Measurements from ENCODE around the gene TCHP.

Gene TCHP

GRCh38 chr12:109902891-109903418 is 2.9 kb downstream of the TCHP start:
- no peaks in the 10 kb centered on the region for H3K9me3 ChIP-seq (ENCODE audit: control insufficient read depth in 5 of 5, low read length in 5 of 5)
- H3K4me3 ChIP-seq (ENCODE audit: low read depth in 1 of 5, low read length in 5 of 5) = no peak overlapping the region
- peaks cover 4 to 52% (median 50%) of the 10 kb centered on the region in 5 donors for H3K36me3 ChIP-seq (ENCODE audit: control insufficient read depth in 5 of 5, insufficient read depth in 5 of 5, low read length in 5 of 5)
- no peak overlapping the region for H3K9ac ChIP-seq (ENCODE audit: low read length in 5 of 5)
- no peak overlapping the region for H3K27ac ChIP-seq (ENCODE audit: low read depth, low read length)
- H3K27me3 ChIP-seq (ENCODE audit: control insufficient read depth in 5 of 5, insufficient read depth in 4 of 5, low read length in 5 of 5) = no peaks in the 10 kb centered on the region
- H3K4me1 ChIP-seq (ENCODE audit: control insufficient read depth in 5 of 5, insufficient read depth in 5 of 5, low read length in 5 of 5) = peaks cover 4 to 27% (median 20%) of the 10 kb centered on the region in 5 donors

- Histone ChIP-seq H3K36me3 (ENCODE audit: control insufficient read depth in 5 of 5, insufficient read depth in 5 of 5, low read length in 5 of 5) (peaks cover 8 to 74% (median 65%) of the 10 kb centered on the region in 5 donors), H3K27ac (ENCODE audit: low read depth, low read length) (no peak overlapping the region), H3K27me3 (ENCODE audit: control insufficient read depth in 5 of 5, insufficient read depth in 4 of 5, low read length in 5 of 5) (no peaks in the 10 kb centered on the region), H3K4me1 (ENCODE audit: control insufficient read depth in 5 of 5, insufficient read depth in 5 of 5, low read length in 5 of 5) (peaks cover 4 to 18% (median 14%) of the 10 kb centered on the region in 5 donors), H3K9me3 (ENCODE audit: control insufficient read depth in 5 of 5, low read length in 5 of 5) (no peaks in the 10 kb centered on the region), H3K4me3 (ENCODE audit: low read depth in 1 of 5, low read length in 5 of 5) (no peak overlapping the region), H3K9ac (ENCODE audit: low read length in 5 of 5) (no peak overlapping the region)
These were observed 5.2 kb downstream of the TCHP start for GRCh38 chr12:109905301-109905700.

- H3K27ac ChIP-seq (ENCODE audit: low read depth, low read length) = no peak overlapping the region
- H3K9ac ChIP-seq (ENCODE audit: low read length in 5 of 5) = no peak overlapping the region
- H3K9me3 ChIP-seq (ENCODE audit: control insufficient read depth in 5 of 5, low read length in 5 of 5) = no peaks in the 10 kb centered on the region
- no peaks in the 10 kb centered on the region for H3K27me3 ChIP-seq (ENCODE audit: control insufficient read depth in 5 of 5, insufficient read depth in 4 of 5, low read length in 5 of 5)
- H3K4me3 ChIP-seq (ENCODE audit: low read depth in 1 of 5, low read length in 5 of 5) = no peak overlapping the region
- no peaks in the 10 kb centered on the region for H3K4me1 ChIP-seq (ENCODE audit: control insufficient read depth in 5 of 5, insufficient read depth in 5 of 5, low read length in 5 of 5)
- peaks cover 4 to 93% (median 87%) of the 10 kb centered on the region in 5 donors for H3K36me3 ChIP-seq (ENCODE audit: control insufficient read depth in 5 of 5, insufficient read depth in 5 of 5, low read length in 5 of 5)
These were observed 10.3 kb downstream of the TCHP start for GRCh38 chr12:109910254-109910968.

- Histone ChIP-seq H3K4me3 (ENCODE audit: low read depth in 1 of 5, low read length in 5 of 5) (no peak overlapping the region), H3K9me3 (ENCODE audit: control insufficient read depth in 5 of 5, low read length in 5 of 5) (no peaks in the 10 kb centered on the region), H3K4me1 (ENCODE audit: control insufficient read depth in 5 of 5, insufficient read depth in 5 of 5, low read length in 5 of 5) (no peaks in the 10 kb centered on the region), H3K27me3 (ENCODE audit: control insufficient read depth in 5 of 5, insufficient read depth in 4 of 5, low read length in 5 of 5) (no peaks in the 10 kb centered on the region), H3K9ac (ENCODE audit: low read length in 5 of 5) (no peak overlapping the region), H3K36me3 (ENCODE audit: control insufficient read depth in 5 of 5, insufficient read depth in 5 of 5, low read length in 5 of 5) (peaks cover 4 to 93% (median 87%) of the 10 kb centered on the region in 5 donors), H3K27ac (ENCODE audit: low read depth, low read length) (no peak overlapping the region)
These were observed 10.9 kb downstream of the TCHP start for GRCh38 chr12:109910969-109911348.

- no peak overlapping the region for H3K27ac ChIP-seq (ENCODE audit: low read depth, low read length)
- H3K9ac ChIP-seq (ENCODE audit: low read length in 5 of 5) = no peak overlapping the region
- H3K36me3 ChIP-seq (ENCODE audit: control insufficient read depth in 5 of 5, insufficient read depth in 5 of 5, low read length in 5 of 5) = peaks cover 15 to 93% (median 86%) of the 10 kb centered on the region in 5 donors
These were observed 12.8 kb downstream of the TCHP start for GRCh38 chr12:109912855-109913321.

GRCh38 chr12:109914461-109914860 is 14.4 kb downstream of the TCHP start:
- no peak overlapping the region for H3K4me3 ChIP-seq (ENCODE audit: low read depth in 1 of 5, low read length in 5 of 5)

More at GRCh38 chr12:109912855-109913321, 12.8 kb downstream of the TCHP start:
- no peaks in the 10 kb centered on the region for H3K4me1 ChIP-seq (ENCODE audit: control insufficient read depth in 5 of 5, insufficient read depth in 5 of 5, low read length in 5 of 5)
- no peaks in the 10 kb centered on the region for H3K9me3 ChIP-seq (ENCODE audit: control insufficient read depth in 5 of 5, low read length in 5 of 5)
- no peaks in the 10 kb centered on the region for H3K27me3 ChIP-seq (ENCODE audit: control insufficient read depth in 5 of 5, insufficient read depth in 4 of 5, low read length in 5 of 5)
- H3K4me3 ChIP-seq (ENCODE audit: low read depth in 1 of 5, low read length in 5 of 5) = no peak overlapping the region

GRCh38 chr12:109915171-109916040 is 15.3 kb downstream of the TCHP start:
- Histone ChIP-seq H3K27ac (ENCODE audit: low read depth, low read length) (no peak overlapping the region), H3K27me3 (ENCODE audit: control insufficient read depth in 5 of 5, insufficient read depth in 4 of 5, low read length in 5 of 5) (no peaks in the 10 kb centered on the region), H3K9me3 (ENCODE audit: control insufficient read depth in 5 of 5, low read length in 5 of 5) (no peaks in the 10 kb centered on the region), H3K9ac (ENCODE audit: low read length in 5 of 5) (no peak overlapping the region), H3K36me3 (ENCODE audit: control insufficient read depth in 5 of 5, insufficient read depth in 5 of 5, low read length in 5 of 5) (peaks cover 12 to 86% (median 80%) of the 10 kb centered on the region in 5 donors), H3K4me1 (ENCODE audit: control insufficient read depth in 5 of 5, insufficient read depth in 5 of 5, low read length in 5 of 5) (no peaks in the 10 kb centered on the region), H3K4me3 (ENCODE audit: low read depth in 1 of 5, low read length in 5 of 5) (no peak overlapping the region)

More at GRCh38 chr12:109914461-109914860, 14.4 kb downstream of the TCHP start:
- peaks cover 12 to 86% (median 79%) of the 10 kb centered on the region in 5 donors for H3K36me3 ChIP-seq (ENCODE audit: control insufficient read depth in 5 of 5, insufficient read depth in 5 of 5, low read length in 5 of 5)
- no peaks in the 10 kb centered on the region for H3K4me1 ChIP-seq (ENCODE audit: control insufficient read depth in 5 of 5, insufficient read depth in 5 of 5, low read length in 5 of 5)
- H3K27me3 ChIP-seq (ENCODE audit: control insufficient read depth in 5 of 5, insufficient read depth in 4 of 5, low read length in 5 of 5) = no peaks in the 10 kb centered on the region
- no peak overlapping the region for H3K27ac ChIP-seq (ENCODE audit: low read depth, low read length)
- no peaks in the 10 kb centered on the region for H3K9me3 ChIP-seq (ENCODE audit: control insufficient read depth in 5 of 5, low read length in 5 of 5)
- H3K9ac ChIP-seq (ENCODE audit: low read length in 5 of 5) = no peak overlapping the region

- Histone ChIP-seq H3K9ac (ENCODE audit: low read length in 5 of 5) (no peak overlapping the region), H3K4me1 (ENCODE audit: control insufficient read depth in 5 of 5, insufficient read depth in 5 of 5, low read length in 5 of 5) (no peaks in the 10 kb centered on the region), H3K36me3 (ENCODE audit: control insufficient read depth in 5 of 5, insufficient read depth in 5 of 5, low read length in 5 of 5) (peaks cover 12 to 86% (median 78%) of the 10 kb centered on the region in 5 donors), H3K27ac (ENCODE audit: low read depth, low read length) (no peak overlapping the region), H3K9me3 (ENCODE audit: control insufficient read depth in 5 of 5, low read length in 5 of 5) (no peaks in the 10 kb centered on the region), H3K27me3 (ENCODE audit: control insufficient read depth in 5 of 5, insufficient read depth in 4 of 5, low read length in 5 of 5) (no peaks in the 10 kb centered on the region), H3K4me3 (ENCODE audit: low read depth in 1 of 5, low read length in 5 of 5) (no peak overlapping the region)
These were observed 16.0 kb downstream of the TCHP start for GRCh38 chr12:109916045-109916444.

GRCh38 chr12:109919456-109919855 is 19.4 kb downstream of the TCHP start:
- no peaks in the 10 kb centered on the region for H3K9me3 ChIP-seq (ENCODE audit: control insufficient read depth in 5 of 5, low read length in 5 of 5)
- H3K9ac ChIP-seq (ENCODE audit: low read length in 5 of 5) = no peak overlapping the region
- no peaks in the 10 kb centered on the region for H3K27me3 ChIP-seq (ENCODE audit: control insufficient read depth in 5 of 5, insufficient read depth in 4 of 5, low read length in 5 of 5)
- H3K27ac ChIP-seq (ENCODE audit: low read depth, low read length) = no peak overlapping the region
- H3K4me1 ChIP-seq (ENCODE audit: control insufficient read depth in 5 of 5, insufficient read depth in 5 of 5, low read length in 5 of 5) = no peaks in the 10 kb centered on the region
- peaks cover 12 to 76% (median 58%) of the 10 kb centered on the region in 5 donors for H3K36me3 ChIP-seq (ENCODE audit: control insufficient read depth in 5 of 5, insufficient read depth in 5 of 5, low read length in 5 of 5)
- H3K4me3 ChIP-seq (ENCODE audit: low read depth in 1 of 5, low read length in 5 of 5) = no peak overlapping the region

All from subcutaneous abdominal adipose tissue (tissue), 5 donors.